ENCODE measurements around the gene TENM4.

TENM4 gene

GRCh38 chr11:79160791-79161403 lies 279.9 kb downstream of the TENM4 start:
- no peak for DNase-seq

- no peak for DNase-seq
These were observed 281.0 kb downstream of the TENM4 start for GRCh38 chr11:79159657-79160450.

- DNase-seq, result no peak
These were observed 283.1 kb downstream of the TENM4 start for GRCh38 chr11:79157738-79158137.

- no peak for DNase-seq
These were observed 284.8 kb downstream of the TENM4 start for GRCh38 chr11:79156031-79156430.

- DNase-seq, result no peak
These were observed 285.6 kb downstream of the TENM4 start for GRCh38 chr11:79155237-79155636.

GRCh38 chr11:79152511-79152910 lies 288.3 kb downstream of the TENM4 start:
- no peak for DNase-seq

- DNase-seq, result no peak
These were observed 289.4 kb downstream of the TENM4 start for GRCh38 chr11:79151396-79151795.

GRCh38 chr11:79150966-79151365 lies 289.9 kb downstream of the TENM4 start:
- DNase-seq, result no peak

GRCh38 chr11:79150320-79150719 lies 290.5 kb downstream of the TENM4 start:
- DNase-seq, result no peak

- DNase-seq, result no peak
These were observed 293.1 kb downstream of the TENM4 start for GRCh38 chr11:79147731-79148130.

- no peak for DNase-seq
These were observed 293.8 kb downstream of the TENM4 start for GRCh38 chr11:79147011-79147410.

- DNase-seq, result no peak
These were observed 300.9 kb downstream of the TENM4 start for GRCh38 chr11:79139900-79140299.

- DNase-seq, result no peak
These were observed 311.1 kb downstream of the TENM4 start for GRCh38 chr11:79129702-79130101.

- no peak for DNase-seq
These were observed 312.5 kb downstream of the TENM4 start for GRCh38 chr11:79128291-79128690.

GRCh38 chr11:79122759-79123158 lies 318.1 kb downstream of the TENM4 start:
- DNase-seq, result no peak

GRCh38 chr11:79121351-79121750 lies 319.5 kb downstream of the TENM4 start:
- DNase-seq, result no peak

GRCh38 chr11:79119491-79120284 lies 321.1 kb downstream of the TENM4 start:
- DNase-seq, result no peak

- DNase-seq, result no peak
These were observed 323.3 kb downstream of the TENM4 start for GRCh38 chr11:79117488-79117887.

GRCh38 chr11:79116600-79116999 lies 324.2 kb downstream of the TENM4 start:
- DNase-seq, result no peak

GRCh38 chr11:79113054-79113690 lies 327.7 kb downstream of the TENM4 start:
- no peak for DNase-seq

GRCh38 chr11:79110796-79111195 lies 330.0 kb downstream of the TENM4 start:
- DNase-seq, result no peak

GRCh38 chr11:79110321-79110720 lies 330.5 kb downstream of the TENM4 start:
- DNase-seq, result no peak

GRCh38 chr11:79108851-79109250 lies 332.0 kb downstream of the TENM4 start:
- no peak for DNase-seq
